Kidney (tissue), 14 donors: ENCODE results near the gene CLCN2. TPM values are rescaled to one million over a fixed set of nuclear protein-coding genes. Genes with fewer than 3 reads are reported as not detected.

ENCODE experiments used
- DNase-seq, 5 donors: peaks; one replicate each; pipeline ENCODE4 v3.0.0-alpha.2; 2013 to 2020
- FAIRE-seq: peaks from 2 replicates; lab custom pipeline; 2012; peaks lifted over from hg19 to GRCh38; lab: Jason Lieb, UNC
- H3K27ac ChIP-seq, 2 donors: one replicate each; pipeline ENCODE4 v1.7.0; 2013; ENCODE audit warnings: low read depth in 2 of 2, low read length in 2 of 2, inconsistent platforms in 1 of 2
- H3K27me3 ChIP-seq: one replicate; pipeline ENCODE4 v1.7.1; 2013; ENCODE audit warnings: low read length, inconsistent platforms; ENCODE audit not compliant: control insufficient read depth, insufficient read depth
- H3K36me3 ChIP-seq, 3 donors: one replicate each; pipeline versions ENCODE4 v1.7.0 to v1.7.1; 2013; ENCODE audit warnings: low read length in 3 of 3, control low read depth in 1 of 3, inconsistent platforms in 1 of 3; ENCODE audit not compliant: insufficient read depth in 3 of 3, control insufficient read depth in 2 of 3
- H3K4me1 ChIP-seq, 3 donors: one replicate each; pipeline versions ENCODE4 v1.7.0 to v1.7.1; 2013; ENCODE audit warnings: low read length in 3 of 3, inconsistent platforms in 1 of 3, low read depth in 1 of 3; ENCODE audit not compliant: control insufficient read depth in 2 of 3, insufficient read depth in 2 of 3
- H3K4me3 ChIP-seq, 3 donors: one replicate each; pipeline versions ENCODE4 v1.7.0 to v1.8.1; 2013; ENCODE audit warnings: low read length in 3 of 3, control low read depth in 1 of 3, inconsistent platforms in 1 of 3
- H3K9ac ChIP-seq, 3 donors: one replicate each; pipeline versions ENCODE4 v1.7.0 to v1.7.1; 2013; ENCODE audit warnings: low read length in 3 of 3, control low read depth in 1 of 3, inconsistent platforms in 1 of 3
- H3K9me3 ChIP-seq, 3 donors: one replicate each; pipeline versions ENCODE4 v1.7.0 to v1.7.1; 2013; ENCODE audit warnings: low read length in 3 of 3, control low read depth in 1 of 3, inconsistent platforms in 1 of 3; ENCODE audit not compliant: control insufficient read depth in 2 of 3, insufficient read depth in 1 of 3
- CTCF ChIP-seq: IDR thresholded peaks from 3 replicates; pipeline ENCODE4 v1.5.1; 2012; ENCODE audit warnings: mild to moderate bottlenecking, moderate library complexity, borderline replicate concordance; ENCODE audit not compliant: insufficient read depth; ENCODE audit errors: extremely low read depth
- intact Hi-C: fragments of 100-400 bp; cut with DNase I; formaldehyde crosslinking; loops from one replicate; pipeline ENCODE4 v1.11.1; 2022
- polyA plus RNA-seq: library from polyadenylated mRNA; stranded (reverse); fragments of 350-450 nt; fragmentation: Illumina TruSeq; extraction: RNeasy Lipid Tissue Mini Kit (QIAGEN cat#74804); gene quantifications from one replicate; pipeline ENCODE4 v1.2.3, GENCODE V29; 2014; ENCODE audit warnings: low read depth, low replicate concordance; ENCODE audit not compliant: insufficient read depth
- total RNA-seq: library from RNA; stranded (reverse); fragmentation: NEBNext Ultra II Directional; extraction: Animal tissue kit (Norgen Biotek cat#: 25700); gene quantifications from one replicate; pipeline ENCODE4 v1.2.1, GENCODE V29; 2021
- donor health status: control.
- donor health status: control.
- donor health status: control.
- donor health status: control.
- donor health status: control.
- donor health status: DM: yes; HTN: yes; CAD: no.
- donor health status: Normal renal cell carcinoma (clear cell type).

Gene CLCN2
- total and polyA plus RNA-seq, 2 donors from 2014 or later = 6.4 to 10.4 TPM

- H3K4me3 ChIP-seq = no peak overlapping the region
- H3K27me3 ChIP-seq = no peaks in the 10 kb centered on the region
- no peaks in the 10 kb centered on the region for H3K4me1 ChIP-seq
- no peaks in the 10 kb centered on the region for H3K36me3 ChIP-seq
- DNase-seq (no peak), FAIRE-seq (no peak)
- H3K9me3 ChIP-seq = no peaks in the 10 kb centered on the region
- no peak for TF ChIP-seq CTCF
- no peak overlapping the region for H3K27ac ChIP-seq
- H3K9ac ChIP-seq = no peak overlapping the region
- intact Hi-C loops = no loop called here
Measured at GRCh38 chr3:184389935-184390528, 28.6 kb upstream of the CLCN2 start.

GRCh38 chr3:184389384-184389783 lies 28.0 kb upstream of the CLCN2 start:
- Histone ChIP-seq H3K9ac (no peak overlapping the region), H3K27ac (no peak overlapping the region), H3K27me3 (no peaks in the 10 kb centered on the region), H3K4me1 (no peaks in the 10 kb centered on the region), H3K9me3 (no peaks in the 10 kb centered on the region), H3K4me3 (no peak overlapping the region), H3K36me3 (no peaks in the 10 kb centered on the region)
- FAIRE-seq (no peak), DNase-seq (no peak)
- intact Hi-C loops = no loop called here
- no peak for TF ChIP-seq CTCF

- H3K36me3 ChIP-seq = no peaks in the 10 kb centered on the region
- H3K9me3 ChIP-seq = no peaks in the 10 kb centered on the region
- H3K9ac ChIP-seq = no peak overlapping the region
- no peak for FAIRE-seq
- H3K4me1 ChIP-seq = no peaks in the 10 kb centered on the region
- no peaks in the 10 kb centered on the region for H3K27me3 ChIP-seq
- H3K27ac ChIP-seq = no peak overlapping the region
- no peak overlapping the region for H3K4me3 ChIP-seq
- DNase-seq = no peak
- TF ChIP-seq CTCF = no peak
- intact Hi-C loops = no loop called here
Measured at GRCh38 chr3:184388936-184389230, 27.5 kb upstream of the CLCN2 start.
